Epithelial cell of prostate (primary cell): ENCODE data around the gene AVPI1.
"Not testable (repeated sequence)": the region's sequence is repeated elsewhere in the genome, so short reads cannot be mapped to it uniquely, and the experiment has no call there.

ENCODE experiments used
- DNase-seq: peaks from one replicate; pipeline ENCODE4 v3.0.0-alpha.2; 2011; ENCODE audit warnings: low read depth, low spot score
- H3K27ac ChIP-seq: fragments of 450-650 bp; 2 replicates; pipeline ENCODE4 v1.5.1; 2017; ENCODE audit warnings: mild to moderate bottlenecking

Gene AVPI1

GRCh38 chr10:97684866-97685394 lies 2.1 kb downstream of the AVPI1 start:
- no peak for DNase-seq
- H3K27ac ChIP-seq, result peak overlapping the region; percentile 98

GRCh38 chr10:97684368-97684713 lies 2.7 kb downstream of the AVPI1 start:
- peak overlapping the region; percentile 98 for H3K27ac ChIP-seq
- not testable (repeated sequence) for DNase-seq

GRCh38 chr10:97683556-97684367 lies 3.3 kb downstream of the AVPI1 start:
- no peak for DNase-seq
- peak overlapping the region; percentile 98 for H3K27ac ChIP-seq

GRCh38 chr10:97682042-97682441 lies 5.0 kb downstream of the AVPI1 start:
- DNase-seq, result no peak
- H3K27ac ChIP-seq, result no peak overlapping the region

- peak overlapping the region; percentile 19 for H3K27ac ChIP-seq
Observed at GRCh38 chr10:97679594-97679993, 7.4 kb downstream of the AVPI1 start.

GRCh38 chr10:97676770-97677581 lies 10.1 kb downstream of the AVPI1 start:
- no peak for DNase-seq
- H3K27ac ChIP-seq, result peak overlapping the region; percentile 31

More at GRCh38 chr10:97679594-97679993, 7.4 kb downstream of the AVPI1 start:
- no peak for DNase-seq

GRCh38 chr10:97675222-97675621 lies 11.8 kb downstream of the AVPI1 start:
- no peak overlapping the region for H3K27ac ChIP-seq
- no peak for DNase-seq

- H3K27ac ChIP-seq, result peak overlapping the region; percentile 13
- DNase-seq, result no peak
Observed at GRCh38 chr10:97673736-97674525, 13.1 kb downstream of the AVPI1 start.

- H3K27ac ChIP-seq, result no peak overlapping the region
Observed at GRCh38 chr10:97669571-97669970, 17.5 kb downstream of the AVPI1 start.

GRCh38 chr10:97667463-97667862 lies 19.6 kb downstream of the AVPI1 start:
- H3K27ac ChIP-seq, result no peak overlapping the region
- no peak for DNase-seq

More at GRCh38 chr10:97669571-97669970, 17.5 kb downstream of the AVPI1 start:
- no peak for DNase-seq

GRCh38 chr10:97666992-97667391 lies 20.0 kb downstream of the AVPI1 start:
- no peak overlapping the region for H3K27ac ChIP-seq
- no peak for DNase-seq

- no peak for DNase-seq
- H3K27ac ChIP-seq, result no peak overlapping the region
Observed at GRCh38 chr10:97664282-97664850, 22.7 kb downstream of the AVPI1 start.

GRCh38 chr10:97659589-97659988 lies 27.5 kb downstream of the AVPI1 start:
- no peak for DNase-seq
- no peak overlapping the region for H3K27ac ChIP-seq

GRCh38 chr10:97656777-97657176 lies 30.3 kb downstream of the AVPI1 start:
- no peak overlapping the region for H3K27ac ChIP-seq
- no peak for DNase-seq

GRCh38 chr10:97651773-97652172 lies 35.3 kb downstream of the AVPI1 start:
- peak; percentile 96 for DNase-seq
- H3K27ac ChIP-seq, result peak overlapping the region; percentile 99

- peak overlapping the region; percentile 99 for H3K27ac ChIP-seq
- DNase-seq, result no peak
Observed at GRCh38 chr10:97650726-97651125, 36.3 kb downstream of the AVPI1 start.

- H3K27ac ChIP-seq, result peak overlapping the region; percentile 99
- DNase-seq, result not testable (repeated sequence)
Observed at GRCh38 chr10:97649405-97649750, 37.7 kb downstream of the AVPI1 start.

- H3K27ac ChIP-seq, result peak overlapping the region; percentile 99
- peak; percentile 73 for DNase-seq
Observed at GRCh38 chr10:97648562-97649404, 38.3 kb downstream of the AVPI1 start.

- DNase-seq, result peak; percentile 24
- H3K27ac ChIP-seq, result peak overlapping the region; percentile 99
Observed at GRCh38 chr10:97647556-97647955, 39.5 kb downstream of the AVPI1 start.
